ENCODE data around the gene ELMO1.

DNA sequence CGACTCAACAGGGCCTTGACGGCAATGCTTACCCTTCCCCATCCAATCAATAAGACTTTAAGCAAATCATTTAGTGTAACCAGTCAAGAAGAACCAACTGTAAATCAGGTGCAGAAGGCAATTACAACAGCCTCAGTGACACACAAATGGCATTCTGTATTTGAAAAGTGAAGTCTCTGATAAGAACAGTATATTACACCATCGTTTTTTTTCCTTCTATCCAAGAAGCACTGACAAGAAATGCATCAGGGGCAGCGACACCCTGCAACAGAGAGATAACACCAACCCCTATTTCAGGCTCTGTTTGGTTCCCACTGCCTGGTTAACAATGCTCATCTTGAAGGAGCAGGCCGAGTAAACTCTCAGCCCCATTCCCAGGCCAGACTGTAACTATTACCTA is 520.4 kb downstream of the ELMO1 start:
- no peak for TF ChIP-seq MAX (IDR thresholded peaks at IDR 0.05; ENCODE audit: low read depth, low read length)
- TF ChIP-seq POLR2AphosphoS5 (IDR thresholded peaks at IDR 0.05; ENCODE audit: low read length): no peak
- no peak for TF ChIP-seq CTCF (IDR thresholded peaks at IDR 0.05 in 2 of 3, conservative IDR thresholded peaks at IDR 0.05 in 1 of 3; ENCODE audit: control insufficient read depth in 2 of 3, extremely low read depth in 1 of 3, insufficient read depth in 1 of 3, low read depth in 3 of 3, low read length in 3 of 3)
- TF ChIP-seq EZH2 (IDR thresholded peaks at IDR 0.05; ENCODE audit: borderline replicate concordance, control insufficient read depth, low read depth, low read length): no peak
- TF ChIP-seq CEBPB (IDR thresholded peaks at IDR 0.05; ENCODE audit: borderline replicate concordance in 1 of 2, low read depth in 2 of 2, low read length in 2 of 2): no peak
- TF ChIP-seq WRNIP1 (IDR thresholded peaks at IDR 0.05; ENCODE audit: borderline replicate concordance, low read depth, low read length): no peak
- no peak for TF ChIP-seq SRF (IDR thresholded peaks at IDR 0.05; ENCODE audit: low read depth in 2 of 2, low read length in 2 of 2)
- TF ChIP-seq EP300 (IDR thresholded peaks at IDR 0.05; ENCODE audit: borderline replicate concordance in 1 of 2, control insufficient read depth in 1 of 2, low read depth in 2 of 2, low read length in 2 of 2): no peak
- TF ChIP-seq, protein P1, sequence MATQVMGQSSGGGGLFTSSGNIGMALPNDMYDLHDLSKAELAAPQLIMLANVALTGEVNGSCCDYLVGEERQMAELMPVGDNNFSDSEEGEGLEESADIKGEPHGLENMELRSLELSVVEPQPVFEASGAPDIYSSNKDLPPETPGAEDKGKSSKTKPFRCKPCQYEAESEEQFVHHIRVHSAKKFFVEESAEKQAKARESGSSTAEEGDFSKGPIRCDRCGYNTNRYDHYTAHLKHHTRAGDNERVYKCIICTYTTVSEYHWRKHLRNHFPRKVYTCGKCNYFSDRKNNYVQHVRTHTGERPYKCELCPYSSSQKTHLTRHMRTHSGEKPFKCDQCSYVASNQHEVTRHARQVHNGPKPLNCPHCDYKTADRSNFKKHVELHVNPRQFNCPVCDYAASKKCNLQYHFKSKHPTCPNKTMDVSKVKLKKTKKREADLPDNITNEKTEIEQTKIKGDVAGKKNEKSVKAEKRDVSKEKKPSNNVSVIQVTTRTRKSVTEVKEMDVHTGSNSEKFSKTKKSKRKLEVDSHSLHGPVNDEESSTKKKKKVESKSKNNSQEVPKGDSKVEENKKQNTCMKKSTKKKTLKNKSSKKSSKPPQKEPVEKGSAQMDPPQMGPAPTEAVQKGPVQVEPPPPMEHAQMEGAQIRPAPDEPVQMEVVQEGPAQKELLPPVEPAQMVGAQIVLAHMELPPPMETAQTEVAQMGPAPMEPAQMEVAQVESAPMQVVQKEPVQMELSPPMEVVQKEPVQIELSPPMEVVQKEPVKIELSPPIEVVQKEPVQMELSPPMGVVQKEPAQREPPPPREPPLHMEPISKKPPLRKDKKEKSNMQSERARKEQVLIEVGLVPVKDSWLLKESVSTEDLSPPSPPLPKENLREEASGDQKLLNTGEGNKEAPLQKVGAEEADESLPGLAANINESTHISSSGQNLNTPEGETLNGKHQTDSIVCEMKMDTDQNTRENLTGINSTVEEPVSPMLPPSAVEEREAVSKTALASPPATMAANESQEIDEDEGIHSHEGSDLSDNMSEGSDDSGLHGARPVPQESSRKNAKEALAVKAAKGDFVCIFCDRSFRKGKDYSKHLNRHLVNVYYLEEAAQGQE (IDR thresholded peaks at IDR 0.05; ENCODE audit: low read depth, low read length): no peak
- TF ChIP-seq, protein P2, sequence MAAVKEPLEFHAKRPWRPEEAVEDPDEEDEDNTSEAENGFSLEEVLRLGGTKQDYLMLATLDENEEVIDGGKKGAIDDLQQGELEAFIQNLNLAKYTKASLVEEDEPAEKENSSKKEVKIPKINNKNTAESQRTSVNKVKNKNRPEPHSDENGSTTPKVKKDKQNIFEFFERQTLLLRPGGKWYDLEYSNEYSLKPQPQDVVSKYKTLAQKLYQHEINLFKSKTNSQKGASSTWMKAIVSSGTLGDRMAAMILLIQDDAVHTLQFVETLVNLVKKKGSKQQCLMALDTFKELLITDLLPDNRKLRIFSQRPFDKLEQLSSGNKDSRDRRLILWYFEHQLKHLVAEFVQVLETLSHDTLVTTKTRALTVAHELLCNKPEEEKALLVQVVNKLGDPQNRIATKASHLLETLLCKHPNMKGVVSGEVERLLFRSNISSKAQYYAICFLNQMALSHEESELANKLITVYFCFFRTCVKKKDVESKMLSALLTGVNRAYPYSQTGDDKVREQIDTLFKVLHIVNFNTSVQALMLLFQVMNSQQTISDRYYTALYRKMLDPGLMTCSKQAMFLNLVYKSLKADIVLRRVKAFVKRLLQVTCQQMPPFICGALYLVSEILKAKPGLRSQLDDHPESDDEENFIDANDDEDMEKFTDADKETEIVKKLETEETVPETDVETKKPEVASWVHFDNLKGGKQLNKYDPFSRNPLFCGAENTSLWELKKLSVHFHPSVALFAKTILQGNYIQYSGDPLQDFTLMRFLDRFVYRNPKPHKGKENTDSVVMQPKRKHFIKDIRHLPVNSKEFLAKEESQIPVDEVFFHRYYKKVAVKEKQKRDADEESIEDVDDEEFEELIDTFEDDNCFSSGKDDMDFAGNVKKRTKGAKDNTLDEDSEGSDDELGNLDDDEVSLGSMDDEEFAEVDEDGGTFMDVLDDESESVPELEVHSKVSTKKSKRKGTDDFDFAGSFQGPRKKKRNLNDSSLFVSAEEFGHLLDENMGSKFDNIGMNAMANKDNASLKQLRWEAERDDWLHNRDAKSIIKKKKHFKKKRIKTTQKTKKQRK (IDR thresholded peaks at IDR 0.05; ENCODE audit: low read depth, low read length): no peak
- no peak for TF ChIP-seq ATF3 (IDR thresholded peaks at IDR 0.05; ENCODE audit: borderline replicate concordance, extremely low read depth, low read depth, low read length)

Data from GM12878 (cell line).